ENCODE results near the gene RNF43. TPM values are rescaled to one million over a fixed set of nuclear protein-coding genes. Genes with fewer than 3 reads are reported as not detected.
"Not testable (repeated sequence)": the region's sequence is repeated elsewhere in the genome, so short reads cannot be mapped to it uniquely, and the experiment has no call there.

Gene RNF43
- polyA plus RNA-seq, 3 donors: 0.16 to 4.8 TPM; not detected in 1

GRCh38 chr17:58412064-58412703 lies 5.2 kb downstream of the RNF43 start:
- H3K27ac ChIP-seq (ENCODE audit: low read depth, low read length): no peak overlapping the region
- 93 to 100% (median 100%) methylated on average over 1 of the region's 1 CpG for WGBS, 3 donors

DNA sequence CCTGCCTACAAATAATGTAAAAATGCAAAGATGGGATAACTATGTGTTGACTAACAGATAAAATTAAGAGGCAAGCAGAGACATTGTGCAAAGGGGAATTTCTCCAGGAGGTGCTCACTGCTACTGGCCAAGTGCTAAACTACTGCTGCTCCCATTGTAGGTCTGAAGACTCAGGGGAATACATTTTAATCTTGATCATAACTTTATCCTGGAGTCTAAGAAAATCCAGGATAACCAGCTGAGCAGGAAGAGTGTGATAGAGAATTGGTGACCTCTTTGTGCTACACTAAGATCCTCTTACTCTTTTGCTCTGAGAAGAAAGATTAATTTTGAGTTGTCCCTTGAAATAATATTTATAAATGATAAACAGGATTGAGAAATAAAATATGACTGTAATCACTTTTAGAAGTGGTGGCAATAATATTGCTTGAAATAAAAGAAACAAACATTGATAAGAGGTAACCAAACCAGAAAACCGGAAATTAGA lies 5.9 kb downstream of the RNF43 start:
- WGBS, 3 donors: 19 to 78% (median 71%) methylated on average over 1 of the region's 1 CpG
- H3K27ac ChIP-seq (ENCODE audit: low read depth, low read length): no peak overlapping the region

GRCh38 chr17:58410714-58411407 lies 6.5 kb downstream of the RNF43 start:
- no peak overlapping the region for H3K27ac ChIP-seq (ENCODE audit: low read depth, low read length)

- 87 to 92% (median 90%) methylated on average over 5 of the region's 5 CpGs for WGBS, 3 donors
- H3K27ac ChIP-seq (ENCODE audit: low read depth, low read length): no peak overlapping the region
Observed at GRCh38 chr17:58409432-58409831, 7.9 kb downstream of the RNF43 start.

- H3K27ac ChIP-seq (ENCODE audit: low read depth, low read length): no peak overlapping the region
- 77 to 81% (median 78%) methylated on average over 6 of the region's 6 CpGs for WGBS, 3 donors
Observed at GRCh38 chr17:58403311-58403710, 14.0 kb downstream of the RNF43 start.

GRCh38 chr17:58402679-58403078 lies 14.7 kb downstream of the RNF43 start:
- H3K27ac ChIP-seq (ENCODE audit: low read depth, low read length): no peak overlapping the region
- WGBS, 3 donors: 67 to 83% (median 75%) methylated on average over 1 of the region's 1 CpG

- no peak overlapping the region for H3K27ac ChIP-seq (ENCODE audit: low read depth, low read length)
Observed at GRCh38 chr17:58402047-58402446, 15.3 kb downstream of the RNF43 start.

DNA sequence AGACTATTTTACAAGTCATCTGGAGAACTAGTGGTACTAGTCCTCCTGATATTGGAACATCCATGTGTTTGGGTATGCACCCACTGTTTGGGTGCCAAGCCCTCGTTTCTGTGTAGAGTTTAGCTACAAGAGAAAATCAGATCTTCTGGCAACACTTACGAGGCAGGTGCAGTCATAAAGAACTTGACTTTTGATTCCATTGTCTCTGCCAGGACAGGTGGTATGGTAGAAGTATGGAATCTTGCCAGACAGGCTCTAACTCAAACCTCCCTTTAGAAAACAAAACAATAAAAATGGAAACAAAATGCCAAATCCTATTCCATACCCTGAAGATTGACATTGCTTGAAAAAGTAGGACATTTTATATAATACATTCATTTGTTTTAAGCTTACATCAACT lies 16.0 kb downstream of the RNF43 start:
- 34 to 67% (median 63%) methylated on average over 2 of the region's 2 CpGs for WGBS, 3 donors
- no peak overlapping the region for H3K27ac ChIP-seq (ENCODE audit: low read depth, low read length)

DNA sequence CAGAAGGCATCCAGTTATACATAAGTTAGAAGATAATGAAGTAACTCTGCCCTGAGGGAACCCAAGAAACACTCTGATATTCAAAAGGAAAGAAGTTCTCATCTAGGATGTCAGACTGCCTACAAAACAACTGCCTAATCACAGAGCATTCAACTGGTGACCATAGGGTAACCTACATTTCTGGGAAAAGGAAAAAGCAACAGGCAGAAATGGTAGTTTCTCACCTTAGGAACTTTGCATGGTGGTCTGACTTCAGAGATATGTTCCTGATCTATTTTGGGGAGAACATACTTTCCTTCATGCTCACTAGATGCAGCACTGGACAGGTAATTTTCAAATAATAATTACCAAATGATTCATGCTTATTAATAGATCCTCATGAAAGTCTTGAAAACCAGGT lies 16.5 kb downstream of the RNF43 start:
- no peak overlapping the region for H3K27ac ChIP-seq (ENCODE audit: low read depth, low read length)

DNA sequence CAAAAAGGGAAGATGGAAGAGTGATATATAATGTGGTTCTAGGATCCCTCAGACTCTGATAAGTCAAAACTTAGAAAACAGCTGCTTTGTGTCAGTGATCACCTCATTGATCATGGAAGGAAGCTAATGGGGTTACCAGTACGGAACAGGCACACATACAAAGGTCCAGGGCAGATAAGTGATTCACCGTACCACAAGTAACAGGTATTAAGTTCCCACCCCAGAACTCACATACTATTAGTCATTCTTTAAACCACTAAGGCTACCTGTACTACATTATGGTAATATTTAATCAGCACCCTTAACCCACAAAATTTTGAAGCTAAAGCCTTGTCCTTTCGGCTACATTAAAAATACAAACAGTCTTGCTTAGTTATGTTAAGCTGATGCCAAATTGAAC lies 17.4 kb downstream of the RNF43 start:
- WGBS, 3 donors: 76 to 93% (median 76%) methylated on average over 3 of the region's 3 CpGs
- no peak overlapping the region for H3K27ac ChIP-seq (ENCODE audit: low read depth, low read length)

GRCh38 chr17:58398574-58399266 lies 18.6 kb downstream of the RNF43 start:
- H3K27ac ChIP-seq (ENCODE audit: low read depth, low read length): no peak overlapping the region
- WGBS, 3 donors: 31 to 55% (median 47%) methylated on average over 3 of the region's 3 CpGs

DNA sequence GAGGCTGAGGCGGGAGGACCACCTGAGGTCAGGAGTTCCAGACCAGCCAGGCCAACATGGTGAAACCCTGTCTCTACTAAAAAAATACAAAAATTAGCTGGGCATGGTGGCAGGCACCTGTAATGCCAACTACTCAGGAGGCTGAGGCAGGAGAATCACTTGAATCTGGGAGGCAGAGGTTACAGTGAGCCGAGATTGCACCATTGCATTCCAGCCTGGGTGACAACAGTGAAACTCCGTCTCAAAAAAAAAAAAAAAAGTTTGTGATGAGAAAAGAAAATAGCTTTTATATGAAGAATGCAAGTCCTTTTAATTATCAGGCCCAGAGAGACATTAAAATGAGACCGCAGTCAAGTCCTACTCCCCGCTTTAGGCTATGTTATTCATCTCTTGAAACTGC lies 19.9 kb downstream of the RNF43 start:
- H3K27ac ChIP-seq (ENCODE audit: low read depth, low read length): not testable (repeated sequence)
- WGBS, 3 donors: 90 to 96% (median 91%) methylated on average over 5 of the region's 5 CpGs

DNA sequence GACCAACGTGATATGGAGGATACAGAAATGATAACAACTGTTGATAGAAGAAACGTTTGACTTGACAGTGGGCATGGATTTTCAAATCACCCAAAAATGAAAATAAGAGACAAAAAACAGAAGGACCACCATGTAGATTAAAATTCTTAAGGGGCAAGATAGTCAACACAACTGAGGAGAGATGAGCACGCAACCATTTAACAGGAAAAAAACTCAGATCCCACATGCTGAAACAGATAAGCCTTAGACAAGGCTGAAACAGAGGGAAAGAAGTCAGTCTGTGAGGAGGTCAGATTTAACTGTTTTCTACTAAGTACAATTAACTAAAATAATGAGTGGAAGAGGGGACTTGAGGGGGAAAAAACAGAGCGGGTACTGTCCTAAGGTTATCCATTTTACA lies 21.2 kb downstream of the RNF43 start:
- WGBS, 3 donors: 79 to 88% (median 80%) methylated on average over 4 of the region's 4 CpGs
- no peak overlapping the region for H3K27ac ChIP-seq (ENCODE audit: low read depth, low read length)

- H3K27ac ChIP-seq (ENCODE audit: low read depth, low read length): no peak overlapping the region
- 55 to 88% (median 85%) methylated on average over 3 of the region's 3 CpGs for WGBS, 3 donors
Observed at GRCh38 chr17:58394534-58395223, 22.7 kb downstream of the RNF43 start.

GRCh38 chr17:58391302-58391984 lies 25.9 kb downstream of the RNF43 start:
- no peak overlapping the region for H3K27ac ChIP-seq (ENCODE audit: low read depth, low read length)

GRCh38 chr17:58390884-58391283 lies 26.4 kb downstream of the RNF43 start:
- H3K27ac ChIP-seq (ENCODE audit: low read depth, low read length): no peak overlapping the region
- 63 to 89% (median 87%) methylated on average over 2 of the region's 2 CpGs for WGBS, 3 donors

More at GRCh38 chr17:58391302-58391984, 25.9 kb downstream of the RNF43 start:
- WGBS, 3 donors: 24 to 34% (median 33%) methylated on average over 10 of the region's 10 CpGs

DNA sequence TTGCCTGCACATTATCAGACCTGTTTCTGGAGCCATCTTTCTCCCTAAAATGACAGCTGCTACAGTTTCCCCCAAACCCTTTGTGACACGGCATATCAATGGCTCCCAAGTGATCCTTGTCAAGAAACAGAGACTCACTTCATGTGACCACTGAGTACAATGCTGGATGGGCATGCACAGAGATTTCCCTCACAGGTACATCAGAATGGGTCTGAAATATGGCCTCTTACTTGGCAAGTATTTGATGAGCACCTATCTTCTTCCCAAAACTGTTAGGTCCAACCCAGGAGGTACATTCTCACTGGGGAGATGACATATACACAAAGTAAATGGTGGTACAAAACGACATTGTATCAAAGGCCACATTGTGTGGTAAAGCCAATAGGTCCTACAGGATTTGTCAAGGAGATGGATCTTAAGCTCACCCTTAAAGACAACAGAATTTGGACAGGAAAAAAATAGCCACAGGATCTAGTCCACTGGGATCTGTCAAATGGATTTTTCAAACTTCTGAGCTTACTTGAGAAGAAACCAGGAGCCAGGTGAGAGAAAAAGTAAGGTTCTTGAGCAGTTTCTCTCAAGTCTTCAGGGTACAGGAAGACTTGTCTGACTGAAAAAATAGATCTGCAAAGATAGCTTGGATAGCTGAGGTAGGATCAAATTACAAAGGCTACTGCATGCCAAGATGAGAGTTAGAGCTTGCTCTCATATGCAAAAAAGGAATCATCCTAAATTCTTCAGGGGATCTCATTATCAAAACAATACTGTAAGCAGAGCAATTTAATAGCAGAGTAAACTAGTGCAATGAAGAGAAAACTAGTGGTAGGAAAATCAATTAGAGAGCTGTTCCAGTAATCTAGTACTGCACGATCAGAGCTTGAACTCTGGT lies 28.8 kb downstream of the RNF43 start:
- WGBS, 3 donors: 64 to 69% (median 66%) methylated on average over 3 of the region's 3 CpGs
- no peak overlapping the region for H3K27ac ChIP-seq (ENCODE audit: low read depth, low read length)

DNA sequence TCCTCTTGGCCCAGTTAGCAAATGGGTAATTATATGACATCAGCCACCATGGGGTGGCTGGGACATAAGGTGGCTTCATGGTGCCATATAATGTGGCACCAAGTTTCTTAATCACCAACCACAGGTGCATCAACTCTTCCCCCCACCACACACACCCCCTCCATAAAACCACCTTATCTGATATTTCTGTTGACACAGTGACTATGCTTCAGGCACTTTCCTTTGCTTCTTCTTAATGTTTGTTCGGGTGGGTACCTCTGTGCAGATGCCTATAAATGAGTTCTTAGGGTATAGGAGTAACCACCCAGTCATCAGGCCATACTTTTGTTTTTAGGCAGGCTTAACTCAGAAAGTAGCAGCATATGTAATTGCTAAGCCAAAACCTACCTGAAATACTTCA lies 29.5 kb downstream of the RNF43 start:
- WGBS, 3 donors: 64 to 81% (median 70%) methylated on average over 1 of the region's 1 CpG
- no peak overlapping the region for H3K27ac ChIP-seq (ENCODE audit: low read depth, low read length)

Data from adipose tissue (tissue), 3 donors.